Measurements from ENCODE around the gene KCNK10.

The KCNK10 gene

GRCh38 chr14:88299865-88300530 is 23.1 kb downstream of the KCNK10 start:
- H3K36me3 ChIP-seq (ENCODE audit: control insufficient read depth in 2 of 2, insufficient read depth in 1 of 2, low read length in 2 of 2) = no peaks in the 10 kb centered on the region
- H3K9me3 ChIP-seq (ENCODE audit: control insufficient read depth, insufficient read depth, low read depth, low read length) = no peaks in the 10 kb centered on the region
- ChIA-PET POLR2A (no interaction called here), CTCF (interaction anchor here (0.6 kb wide), 1 partner anchor 239 kb away, joined by 5 read pairs; no protein-coding TSS in a partner anchor)
- H3K27ac ChIP-seq (ENCODE audit: extremely low read depth, low read depth, low read length) = no peak overlapping the region
- no peak overlapping the region for H3K4me3 ChIP-seq (ENCODE audit: low read depth, low read length)
- no peaks in the 10 kb centered on the region for H3K4me1 ChIP-seq (ENCODE audit: control insufficient read depth, insufficient read depth, low read length)
- no peak for TF ChIP-seq ZNF776 (tag by site-specific recombination; IDR thresholded peaks at IDR 0.05; ENCODE audit: borderline replicate concordance)
- TF ChIP-seq TRIM28 (IDR thresholded peaks at IDR 0.05; ENCODE audit: borderline replicate concordance, low read length) = no peak
- no peak for TF ChIP-seq ZFP69B (tag by site-specific recombination; IDR thresholded peaks at IDR 0.05)
- TF ChIP-seq ZNF76 (tag by site-specific recombination; IDR thresholded peaks at IDR 0.05; ENCODE audit: borderline replicate concordance, low read depth) = no peak
- no peak for TF ChIP-seq ZBTB10 (tag by site-specific recombination; IDR thresholded peaks at IDR 0.05)
- no peak for TF ChIP-seq ZNF560 (tag by site-specific recombination; IDR thresholded peaks at IDR 0.05; ENCODE audit: borderline replicate concordance)
- TF ChIP-seq ZNF2 (tag by site-specific recombination; IDR thresholded peaks at IDR 0.05) = no peak
- no peak for TF ChIP-seq HIC1 (tag by site-specific recombination; IDR thresholded peaks at IDR 0.05)
- no peak for TF ChIP-seq ZNF404 (tag by site-specific recombination; IDR thresholded peaks at IDR 0.05)
- TF ChIP-seq ZNF600 (tag by site-specific recombination; IDR thresholded peaks at IDR 0.05) = no peak
- no peak for TF ChIP-seq ZNF629 (tag by site-specific recombination; IDR thresholded peaks at IDR 0.05)
- no peak for TF ChIP-seq ZNF112 (tag by site-specific recombination; IDR thresholded peaks at IDR 0.05)
- TF ChIP-seq ZNF302 (tag by site-specific recombination; IDR thresholded peaks at IDR 0.05; ENCODE audit: low read depth) = no peak
- no peak for TF ChIP-seq GLI2 (tag by site-specific recombination; IDR thresholded peaks at IDR 0.05; ENCODE audit: borderline replicate concordance, low read depth)

GRCh38 chr14:88297306-88297705 is 25.8 kb downstream of the KCNK10 start:
- Histone ChIP-seq H3K9me3 (ENCODE audit: control insufficient read depth, insufficient read depth, low read depth, low read length) (no peaks in the 10 kb centered on the region), H3K4me3 (ENCODE audit: low read depth, low read length) (no peak overlapping the region), H3K36me3 (ENCODE audit: control insufficient read depth in 2 of 2, insufficient read depth in 1 of 2, low read length in 2 of 2) (no peaks in the 10 kb centered on the region), H3K27ac (ENCODE audit: extremely low read depth, low read depth, low read length) (no peak overlapping the region), H3K4me1 (ENCODE audit: control insufficient read depth, insufficient read depth, low read length) (no peaks in the 10 kb centered on the region)
- ChIA-PET CTCF (no interaction called here), POLR2A (no interaction called here)
- TF ChIP-seq FEZF1 (tag by site-specific recombination; IDR thresholded peaks at IDR 0.05) (no peak), HOXC10 (CRISPR knock-in tag; IDR thresholded peaks at IDR 0.05) (no peak), IKZF3 (tag by site-specific recombination; IDR thresholded peaks at IDR 0.05) (no peak), ZNF677 (tag by site-specific recombination; IDR thresholded peaks at IDR 0.05) (no peak), ZNF214 (tag by site-specific recombination; IDR thresholded peaks at IDR 0.05; ENCODE audit: borderline replicate concordance) (no peak), ZNF585B (tag by site-specific recombination; IDR thresholded peaks at IDR 0.05) (no peak), EGR2 (tag by site-specific recombination; IDR thresholded peaks at IDR 0.05; ENCODE audit: low read depth) (no peak), ZNF707 (tag by site-specific recombination; IDR thresholded peaks at IDR 0.05) (no peak)

Data from HEK293 (cell line).